Motor neuron (in vitro differentiated cells): ENCODE data around the gene ALKBH4. TPM values are rescaled to one million over a fixed set of nuclear protein-coding genes. Genes with fewer than 3 reads are reported as not detected.
"Not testable (repeated sequence)": the region's sequence is repeated elsewhere in the genome, so short reads cannot be mapped to it uniquely, and the experiment has no call there.

Source experiments
- ATAC-seq, 8 experiments: fragments of 200-7000 bp; cut with Tn5 transposase; replicated peaks in 6 of 8; 2 replicates each; pipeline ENCODE4 v1.8.0; 2021; ENCODE audit warnings: mild to moderate bottlenecking in 8 of 8, moderate library complexity in 8 of 8
- H3K27ac ChIP-seq, 2 donors: fragments of 250-450 bp; sonication (Bioruptor Pico); 2 replicates each; pipeline ENCODE4 v1.9.0; 2021; ENCODE audit warnings: antibody characterized with exemption in 2 of 2, mild to moderate bottlenecking in 2 of 2, moderate library complexity in 1 of 2
- H3K4me1 ChIP-seq, 2 donors: fragments of 250-450 bp; sonication (Bioruptor Pico); replicated peaks in 1 of 2; 2 replicates each; pipeline ENCODE4 v1.6.1; 2021; ENCODE audit warnings: antibody characterized with exemption in 2 of 2, mild to moderate bottlenecking in 2 of 2, moderate library complexity in 1 of 2
- H3K4me3 ChIP-seq, 5 donors: fragments of 250-450 bp; sonication (Bioruptor Pico); 2 replicates each; pipeline ENCODE4 v1.9.0; 2021; ENCODE audit warnings: antibody characterized with exemption in 5 of 5, mild to moderate bottlenecking in 5 of 5, moderate library complexity in 4 of 5
- WGBS, 10 experiments: fragments of 450-650 bp; shearing (Covaris generic); methylation state at CpG; one replicate each; pipeline ENCODE4 v1.0.0; 2022; 5-methylcytosine and 5-hydroxymethylcytosine counted together
- in situ Hi-C, 9 experiments: fragments of 400-800 bp; cut with MboI; loops; one replicate each; pipeline ENCODE4 v1.15.0; 2021; ENCODE audit warnings: low sequenced_read_pairs in 9 of 9, low pct_unique_long_range_greater_than_20kb in 2 of 9; ENCODE audit not compliant: unreplicated experiment in 9 of 9
- total RNA-seq, 8 experiments: library from RNA; unstranded; fragments of 300-600 nt; gene quantifications; 2 replicates each; pipeline versions ENCODE4 v1.2.3 to v1.2.4, GENCODE V29; 2022

The ALKBH4 gene
- total RNA-seq, 8 experiments from 2014 or later, result 6.9 to 16.7 (median 10.7) TPM

DNA sequence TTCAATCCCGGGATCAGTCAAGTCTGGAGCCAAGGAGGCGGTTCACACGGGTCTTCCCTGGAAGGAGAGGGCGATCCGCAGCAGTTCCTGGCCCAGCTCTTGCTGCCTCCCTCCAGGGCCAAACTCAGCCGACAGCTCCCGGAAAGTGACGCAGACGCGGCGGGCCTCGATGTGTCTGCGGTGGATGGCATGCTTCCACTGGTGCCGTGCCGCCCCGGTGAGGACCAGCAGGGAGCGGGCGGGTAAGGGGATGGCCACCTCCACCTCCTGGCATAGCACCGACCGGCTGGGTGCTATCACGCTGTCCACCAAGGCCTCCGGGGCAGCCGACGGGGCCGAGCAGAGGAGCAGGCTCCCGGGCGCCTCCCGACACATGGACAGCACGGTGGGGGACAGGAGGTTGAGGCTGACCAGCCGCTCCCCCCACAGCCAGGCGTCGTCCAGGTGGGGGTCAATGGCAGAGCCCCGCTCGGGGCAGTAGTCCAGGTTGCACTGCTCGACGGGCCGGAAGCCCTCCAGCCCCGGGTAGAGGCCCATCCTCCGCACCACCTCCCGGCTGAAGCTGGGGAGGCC is 7.2 kb downstream of the ALKBH4 start:
- 94 to 100% (median 98%) methylated on average over 1 to 13 of the region's 40 CpGs; no CpG with 5 or more reads in 6 of the 10 experiments for WGBS, 10 experiments
- Histone ChIP-seq H3K4me1 (no peaks in the 10 kb centered on the region), H3K27ac (no peak overlapping the region), H3K4me3 (no peak overlapping the region)
- ATAC-seq, result peak in 4 of 8 experiments; percentile 7 to 25 (median 12)
- in situ Hi-C loops, result no loop called here

- ATAC-seq, result no peak
- in situ Hi-C loops, result no loop called here
- 44 to 100% (median 96%) methylated on average over 1 to 6 of the region's 10 CpGs; no CpG with 5 or more reads in 4 of the 10 experiments for WGBS, 10 experiments
- Histone ChIP-seq H3K4me3 (no peak overlapping the region), H3K27ac (no peak overlapping the region), H3K4me1 (peaks cover 6% of the 10 kb centered on the region in 2 donors)
These were observed 8.3 kb downstream of the ALKBH4 start for GRCh38 chr7:102456327-102456726.

GRCh38 chr7:102455596-102455995 is 9.1 kb downstream of the ALKBH4 start:
- in situ Hi-C loops, result no loop called here
- H3K27ac ChIP-seq, result no peak overlapping the region
- 92 to 100% (median 94%) methylated on average over 2 to 3 of the region's 11 CpGs; no CpG with 5 or more reads in 7 of the 10 experiments for WGBS, 10 experiments
- H3K4me1 ChIP-seq, result peaks cover 9 to 10% of the 10 kb centered on the region in 2 donors
- H3K4me3 ChIP-seq, result no peak overlapping the region
- no peak for ATAC-seq

DNA sequence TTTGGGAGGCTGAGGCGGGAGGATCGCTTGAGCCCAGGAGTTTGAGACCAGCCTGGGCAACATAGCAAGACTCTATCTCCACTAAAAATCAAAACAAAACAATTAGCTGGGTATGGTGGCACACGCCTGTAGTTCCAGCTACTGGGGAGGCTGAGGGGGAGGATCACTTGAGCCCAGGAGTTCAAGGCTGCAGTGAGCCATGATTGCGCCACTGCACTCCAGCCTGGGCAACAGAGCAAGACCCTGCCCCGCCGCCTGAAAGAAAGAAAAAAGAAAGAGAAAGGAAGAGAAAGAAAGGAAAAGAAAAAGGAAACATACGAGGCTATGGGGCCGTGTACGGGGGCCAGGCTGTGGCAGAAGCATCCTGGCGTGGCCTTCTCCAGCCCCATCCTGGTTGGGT is 9.7 kb downstream of the ALKBH4 start:
- in situ Hi-C loops, H3K27ac ChIP-seq, H3K4me3 ChIP-seq, ATAC-seq: not testable (repeated sequence)
- 86 to 100% (median 96%) methylated on average over 1 to 8 of the region's 10 CpGs for WGBS, 10 experiments
- peaks cover 9 to 10% of the 10 kb centered on the region in 2 donors for H3K4me1 ChIP-seq

DNA sequence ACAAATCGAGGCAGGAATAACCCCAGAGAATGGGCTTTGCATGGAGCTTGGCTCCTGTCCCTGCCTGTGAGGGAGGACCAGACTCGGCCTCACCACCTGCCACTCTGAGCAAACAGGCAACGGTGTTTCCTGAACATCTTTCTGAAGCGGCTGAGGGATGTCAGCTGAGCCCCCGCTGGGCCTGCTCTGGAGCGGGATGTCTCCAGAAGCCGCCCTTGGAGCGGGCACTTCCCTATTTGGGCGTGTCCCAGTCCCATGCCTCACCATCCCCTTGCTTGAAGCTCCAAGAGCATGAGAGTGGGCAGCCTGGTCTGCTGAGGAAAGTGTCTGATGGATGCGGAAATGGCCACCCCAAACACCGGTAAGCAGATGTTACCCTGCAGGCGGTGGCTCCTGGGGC is 10.2 kb downstream of the ALKBH4 start:
- ATAC-seq, result peak in 1 of 8 experiments; percentile 13
- H3K27ac ChIP-seq, result no peak overlapping the region
- in situ Hi-C loops, result no loop called here
- peaks cover 9 to 10% of the 10 kb centered on the region in 2 donors for H3K4me1 ChIP-seq
- 60 to 71% (median 63%) methylated on average over 2 to 6 of the region's 12 CpGs; no CpG with 5 or more reads in 6 of the 10 experiments for WGBS, 10 experiments
- H3K4me3 ChIP-seq, result no peak overlapping the region

GRCh38 chr7:102453319-102453718 is 11.3 kb downstream of the ALKBH4 start:
- in situ Hi-C loops, result no loop called here
- no peak overlapping the region for H3K4me3 ChIP-seq
- ATAC-seq, result no peak
- H3K27ac ChIP-seq, result no peak overlapping the region
- peaks cover 9 to 10% of the 10 kb centered on the region in 2 donors for H3K4me1 ChIP-seq
- 67 to 100% (median 94%) methylated on average over 1 to 6 of the region's 7 CpGs; no CpG with 5 or more reads in 5 of the 10 experiments for WGBS, 10 experiments

GRCh38 chr7:102452451-102452850 is 12.2 kb downstream of the ALKBH4 start:
- no peak for ATAC-seq
- peaks cover 9 to 10% of the 10 kb centered on the region in 2 donors for H3K4me1 ChIP-seq
- H3K4me3 ChIP-seq, result no peak overlapping the region
- H3K27ac ChIP-seq, result no peak overlapping the region
- 90 to 100% (median 100%) methylated on average over 1 to 6 of the region's 6 CpGs; no CpG with 5 or more reads in 4 of the 10 experiments for WGBS, 10 experiments
- in situ Hi-C loops, result no loop called here

DNA sequence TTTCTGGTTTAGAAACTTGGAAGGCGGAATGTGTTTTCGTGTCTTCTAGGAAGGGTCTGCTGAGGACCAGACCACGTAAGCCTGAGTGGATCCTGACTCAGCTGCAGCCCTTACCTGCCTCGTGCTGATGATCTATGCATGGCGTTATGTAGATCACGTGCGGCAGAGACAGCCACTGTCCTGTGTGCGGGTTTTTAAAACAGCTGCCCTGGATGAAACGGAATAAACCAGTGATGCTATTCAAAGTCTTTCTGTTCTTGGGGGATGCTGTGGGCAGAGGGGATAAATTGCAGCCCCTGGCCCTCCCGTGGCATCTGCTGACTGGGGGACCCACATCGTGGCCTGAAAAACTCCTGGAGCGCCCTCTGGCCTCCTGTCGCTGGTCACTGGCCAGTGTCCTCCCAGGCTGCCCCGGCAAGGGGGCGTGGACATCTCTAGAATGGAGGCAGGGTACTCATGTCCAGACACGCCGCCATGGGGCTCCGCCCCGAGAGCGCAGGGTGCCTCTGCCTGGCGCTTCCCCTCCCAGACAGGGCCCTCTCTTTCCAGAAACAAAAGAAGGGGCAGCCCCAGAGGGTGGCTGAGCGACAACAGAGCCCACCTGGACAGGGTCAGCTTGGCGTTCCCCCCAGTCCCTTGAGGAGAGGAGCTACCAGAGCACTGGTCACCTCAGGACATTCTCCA is 13.2 kb downstream of the ALKBH4 start:
- ATAC-seq, result peak; percentile 51 to 93 (median 86)
- Histone ChIP-seq H3K4me3 (peak overlapping the region in 1 of 5 donors; percentile 10), H3K27ac (peak overlapping the region; percentile 38 to 57), H3K4me1 (peaks cover 9 to 10% of the 10 kb centered on the region in 2 donors)
- in situ Hi-C loops, result no loop called here
- 0 to 81% (median 52%) methylated on average over 1 to 6 of the region's 23 CpGs; no CpG with 5 or more reads in 4 of the 10 experiments for WGBS, 10 experiments

DNA sequence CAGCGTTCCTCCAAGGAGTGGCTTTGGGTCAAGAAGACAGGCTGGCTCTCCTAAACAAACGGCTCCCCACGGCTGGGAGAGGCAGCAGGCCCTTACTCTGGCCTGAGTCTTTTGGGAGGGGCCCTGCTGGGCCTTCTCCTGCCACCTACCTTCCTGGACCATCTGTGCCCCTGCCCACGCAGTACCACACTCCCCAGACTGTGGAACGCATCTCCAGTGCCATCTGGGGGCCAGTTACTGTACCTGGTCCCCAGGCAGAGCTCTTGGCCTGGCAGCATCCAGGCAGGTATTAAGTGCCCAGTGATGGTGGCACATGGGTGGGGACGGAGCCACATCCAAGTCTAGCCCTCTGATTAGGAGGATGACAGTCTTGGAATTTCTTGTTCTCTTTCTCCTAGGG is 14.4 kb downstream of the ALKBH4 start:
- 68 to 100% (median 93%) methylated on average over 1 to 3 of the region's 6 CpGs; no CpG with 5 or more reads in 3 of the 10 experiments for WGBS, 10 experiments
- in situ Hi-C loops, result no loop called here
- H3K4me1 ChIP-seq, result peaks cover 9 to 10% of the 10 kb centered on the region in 2 donors
- peak in 2 of 8 experiments; percentile 14 to 42 for ATAC-seq
- H3K4me3 ChIP-seq, result no peak overlapping the region
- H3K27ac ChIP-seq, result no peak overlapping the region

DNA sequence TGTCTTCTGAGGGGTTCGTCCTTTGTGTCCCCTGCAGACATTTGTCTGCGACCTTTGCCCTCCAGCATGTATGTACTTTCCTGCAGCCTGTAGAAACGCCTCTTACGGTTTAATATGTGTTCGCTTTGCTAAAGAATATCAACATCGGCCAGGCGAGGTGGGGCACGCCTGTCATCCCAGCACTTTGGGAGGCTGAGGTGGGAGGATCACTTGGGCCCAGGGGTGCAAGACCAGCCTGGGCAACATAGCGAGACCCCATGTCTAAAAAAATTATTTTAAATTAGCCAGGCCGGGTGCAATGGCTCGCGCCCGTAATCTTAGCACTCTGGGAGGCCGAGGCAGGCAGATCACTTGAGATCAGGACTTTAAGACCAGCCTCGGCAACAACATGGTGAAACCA is 15.5 kb downstream of the ALKBH4 start:
- H3K4me3 ChIP-seq, result no peak overlapping the region
- in situ Hi-C loops, result no loop called here
- no peak overlapping the region for H3K27ac ChIP-seq
- peaks cover 9 to 10% of the 10 kb centered on the region in 2 donors for H3K4me1 ChIP-seq
- ATAC-seq, result no peak
- 91 to 100% (median 96%) methylated on average over 2 to 11 of the region's 15 CpGs; no CpG with 5 or more reads in 6 of the 10 experiments for WGBS, 10 experiments

DNA sequence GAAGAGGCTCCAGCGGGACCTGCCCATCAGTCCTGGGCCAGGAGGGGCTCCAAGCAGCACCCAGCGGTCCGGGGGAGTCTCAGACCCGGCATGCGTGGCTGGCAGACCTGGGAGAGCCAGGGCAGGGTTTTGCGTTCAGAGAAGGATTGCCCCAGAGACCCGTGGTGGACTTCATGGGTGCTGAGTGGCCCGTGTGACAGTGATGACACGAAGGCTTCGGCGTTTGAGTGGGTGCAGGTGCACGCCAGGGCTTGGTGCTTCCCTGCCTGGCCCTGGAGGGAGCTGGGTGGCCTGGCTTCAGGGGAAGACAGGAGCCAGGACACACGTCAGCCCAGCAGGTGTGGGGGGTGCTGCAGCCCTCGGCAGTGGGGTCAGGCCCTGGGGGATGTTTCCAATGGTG is 17.4 kb downstream of the ALKBH4 start:
- H3K4me3 ChIP-seq, result no peak overlapping the region
- in situ Hi-C loops, result no loop called here
- H3K27ac ChIP-seq, result no peak overlapping the region
- ATAC-seq, result no peak
- peaks cover 9 to 10% of the 10 kb centered on the region in 2 donors for H3K4me1 ChIP-seq
- 57 to 100% methylated on average over 1 to 2 of the region's 14 CpGs; no CpG with 5 or more reads in 8 of the 10 experiments for WGBS, 10 experiments

- in situ Hi-C loops, result no loop called here
- peaks cover 11 to 13% of the 10 kb centered on the region in 2 donors for H3K4me1 ChIP-seq
- no peak overlapping the region for H3K27ac ChIP-seq
- H3K4me3 ChIP-seq, result no peak overlapping the region
- ATAC-seq, result no peak
- 80 to 100% (median 100%) methylated on average over 1 to 3 of the region's 41 CpGs; no CpG with 5 or more reads in 4 of the 10 experiments for WGBS, 10 experiments
These were observed 18.1 kb downstream of the ALKBH4 start for GRCh38 chr7:102446387-102447156.

DNA sequence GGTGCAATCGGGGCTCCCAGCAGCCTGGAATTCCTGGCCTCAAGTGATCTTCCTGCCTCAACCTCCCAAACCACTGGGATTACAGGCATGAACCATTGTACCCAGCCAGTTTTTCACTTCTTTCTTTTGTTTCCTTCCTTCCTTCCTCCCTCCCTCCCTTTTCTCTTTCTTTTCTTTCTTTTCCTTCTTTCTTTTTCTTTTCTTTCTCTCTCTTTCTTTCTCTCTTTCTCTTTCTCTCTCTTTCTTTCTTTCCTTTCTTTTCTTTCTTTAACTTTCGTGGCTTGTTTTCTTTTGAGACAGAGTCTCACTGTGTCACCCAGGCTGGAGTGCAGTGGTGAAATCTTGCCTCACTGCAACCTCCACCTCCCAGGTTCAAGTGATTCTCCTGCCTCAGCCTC is 19.0 kb downstream of the ALKBH4 start:
- ATAC-seq, result no peak
- H3K4me1 ChIP-seq, result peaks cover 11 to 12% of the 10 kb centered on the region in 2 donors
- H3K27ac ChIP-seq, result no peak overlapping the region
- in situ Hi-C loops, result no loop called here
- H3K4me3 ChIP-seq, result no peak overlapping the region
- WGBS, 10 experiments, result 36 to 100% (median 80%) methylated on average over 1 to 2 of the region's 2 CpGs; no CpG with 5 or more reads in 1 of the 10 experiments
